Measurements from ENCODE around the gene ARHGAP42.

The ARHGAP42 gene

DNA sequence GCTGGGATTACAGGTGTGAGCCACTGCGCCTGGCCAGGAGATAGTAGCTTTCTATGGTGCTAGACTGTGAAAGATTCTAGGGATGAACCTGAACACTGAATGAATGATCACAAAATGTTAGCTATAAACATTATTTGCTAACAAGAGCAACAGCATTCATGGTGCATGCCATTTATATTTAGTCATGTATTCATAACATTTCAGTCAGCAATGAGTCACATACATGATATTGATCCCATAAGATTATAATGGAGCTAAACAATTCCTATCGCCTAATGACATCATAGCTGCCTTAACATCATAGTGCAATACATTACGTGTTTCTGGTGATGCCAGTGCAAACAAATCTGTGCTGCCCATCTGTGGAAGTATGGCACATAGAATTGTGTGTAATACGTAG lies 164.1 kb downstream of the ARHGAP42 start:
- TF ChIP-seq, protein P1, sequence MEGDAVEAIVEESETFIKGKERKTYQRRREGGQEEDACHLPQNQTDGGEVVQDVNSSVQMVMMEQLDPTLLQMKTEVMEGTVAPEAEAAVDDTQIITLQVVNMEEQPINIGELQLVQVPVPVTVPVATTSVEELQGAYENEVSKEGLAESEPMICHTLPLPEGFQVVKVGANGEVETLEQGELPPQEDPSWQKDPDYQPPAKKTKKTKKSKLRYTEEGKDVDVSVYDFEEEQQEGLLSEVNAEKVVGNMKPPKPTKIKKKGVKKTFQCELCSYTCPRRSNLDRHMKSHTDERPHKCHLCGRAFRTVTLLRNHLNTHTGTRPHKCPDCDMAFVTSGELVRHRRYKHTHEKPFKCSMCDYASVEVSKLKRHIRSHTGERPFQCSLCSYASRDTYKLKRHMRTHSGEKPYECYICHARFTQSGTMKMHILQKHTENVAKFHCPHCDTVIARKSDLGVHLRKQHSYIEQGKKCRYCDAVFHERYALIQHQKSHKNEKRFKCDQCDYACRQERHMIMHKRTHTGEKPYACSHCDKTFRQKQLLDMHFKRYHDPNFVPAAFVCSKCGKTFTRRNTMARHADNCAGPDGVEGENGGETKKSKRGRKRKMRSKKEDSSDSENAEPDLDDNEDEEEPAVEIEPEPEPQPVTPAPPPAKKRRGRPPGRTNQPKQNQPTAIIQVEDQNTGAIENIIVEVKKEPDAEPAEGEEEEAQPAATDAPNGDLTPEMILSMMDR (IDR thresholded peaks at IDR 0.05), result no peak

- TF ChIP-seq, protein P1 (IDR thresholded peaks at IDR 0.05), result no peak
These were observed 164.6 kb downstream of the ARHGAP42 start for GRCh38 chr11:100851584-100852152.

DNA sequence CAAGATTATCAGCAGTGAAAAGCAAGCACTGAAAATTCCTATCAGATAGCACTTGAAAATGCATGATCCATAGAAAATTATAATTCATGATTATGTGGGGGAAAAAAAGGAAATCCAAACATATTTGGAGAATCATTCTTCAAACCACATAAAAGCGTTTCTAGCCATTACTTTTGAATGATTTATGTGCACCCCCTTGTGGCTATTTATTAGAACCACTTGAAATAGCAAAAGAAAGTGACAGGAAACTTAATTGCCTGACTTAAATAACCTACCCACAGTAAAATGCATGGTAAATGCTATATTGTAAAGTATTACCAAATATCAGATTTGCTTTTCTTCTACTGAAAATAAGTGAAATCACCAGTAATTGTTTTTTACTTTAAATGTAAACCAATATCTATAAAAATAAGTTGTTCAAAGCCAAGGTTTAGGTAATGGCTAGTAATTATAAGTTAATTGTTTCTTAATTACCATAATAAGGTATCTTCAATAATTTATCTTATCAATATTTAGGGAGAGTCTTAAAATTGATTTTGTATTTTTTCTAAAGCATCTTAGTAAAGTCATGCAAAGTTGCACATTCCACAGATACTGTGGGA lies 168.5 kb downstream of the ARHGAP42 start:
- TF ChIP-seq, protein P1 (IDR thresholded peaks at IDR 0.05), result peak; percentile 70

DNA sequence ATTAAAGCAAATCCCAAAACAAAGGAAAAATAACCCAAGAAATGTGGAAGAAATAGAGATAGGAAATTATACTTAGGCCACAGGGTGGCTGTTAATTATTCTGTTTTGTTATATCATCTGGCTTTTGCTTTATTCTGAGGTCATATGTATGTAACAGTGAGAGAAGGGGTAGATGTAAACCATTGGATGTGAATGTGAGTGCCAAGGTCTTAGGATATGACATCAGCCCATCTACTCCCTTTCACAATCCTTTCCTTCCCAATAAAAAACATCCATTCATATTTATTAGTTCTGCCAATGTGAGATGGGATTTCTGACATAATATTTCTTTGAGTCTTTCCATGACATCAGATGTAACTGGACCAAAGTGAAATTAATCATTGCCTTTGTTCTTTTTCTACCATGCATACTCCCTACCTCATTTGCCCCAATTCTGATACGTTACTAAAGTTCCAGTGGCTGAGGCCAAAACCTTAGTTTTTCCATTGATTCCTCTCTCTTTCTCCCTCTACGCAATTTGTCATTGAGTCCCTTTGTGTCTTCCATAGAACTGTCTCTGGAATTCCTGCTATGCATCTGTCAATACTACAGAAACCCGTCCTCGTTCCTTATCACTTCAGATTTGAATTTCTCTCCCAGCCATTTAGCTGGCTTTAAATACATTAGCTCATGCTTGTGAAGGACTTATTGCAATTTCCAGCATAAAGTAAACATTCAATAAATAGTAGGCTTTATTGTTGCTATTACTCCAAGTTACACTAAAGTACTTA lies 170.3 kb downstream of the ARHGAP42 start:
- TF ChIP-seq, protein P1 (IDR thresholded peaks at IDR 0.05), result no peak

GRCh38 chr11:100860318-100861155 lies 173.4 kb downstream of the ARHGAP42 start:
- TF ChIP-seq, protein P1 (IDR thresholded peaks at IDR 0.05), result no peak

DNA sequence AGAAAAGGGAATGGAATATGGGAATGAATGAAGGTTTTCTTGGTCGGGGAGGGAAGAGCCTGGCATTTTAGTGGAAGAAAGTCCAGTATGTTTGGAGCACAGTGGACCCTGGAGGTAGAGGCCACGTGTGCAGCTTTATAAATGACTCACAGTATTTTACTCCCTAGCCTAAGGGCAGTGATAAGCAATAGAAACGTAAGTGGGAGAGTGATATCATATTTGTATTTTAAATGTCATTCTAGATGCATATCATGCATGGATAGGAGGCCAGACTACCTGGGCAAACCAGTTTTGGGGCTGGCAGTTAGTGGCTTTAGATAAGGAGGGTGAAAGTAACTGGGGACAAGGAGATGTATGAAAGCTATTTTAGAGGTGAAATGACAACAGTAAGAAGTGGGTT lies 174.1 kb downstream of the ARHGAP42 start:
- TF ChIP-seq, protein P1 (IDR thresholded peaks at IDR 0.05), result no peak

- TF ChIP-seq, protein P1 (IDR thresholded peaks at IDR 0.05), result no peak
These were observed 176.0 kb downstream of the ARHGAP42 start for GRCh38 chr11:100863080-100863581.
